Activated T-cell treated with anti-CD3 and anti-CD28 coated beads, Interleukin-2, amount 50 U/mL, for 4 hours (primary cell): ENCODE measurements around the gene ATAT1. TPM values are rescaled to one million over a fixed set of nuclear protein-coding genes. Genes with fewer than 3 reads are reported as not detected.
A peak's percentile ranks its signal among the peaks of the same experiment; 100 is the strongest.

Experiments used
- ATAC-seq, 2 donors: fragments of 200-7000 bp; cut with Tn5 transposase; one replicate each; pipeline ENCODE4 v1.10.0; 2021
- DNase-seq: peaks from one replicate; pipeline ENCODE4 v3.0.0-alpha.2; 2020
- H3K27me3 Mint-ChIP-seq: one replicate; pipeline ENCODE4 v1.8.0; 2021; ENCODE audit warnings: low read depth, mixed read lengths
- H3K36me3 Mint-ChIP-seq: one replicate; pipeline ENCODE4 v1.8.0; 2022; ENCODE audit warnings: mixed read lengths; ENCODE audit not compliant: insufficient read depth
- H3K4me1 Mint-ChIP-seq: one replicate; pipeline ENCODE4 v1.8.0; 2021; ENCODE audit warnings: low read depth, mixed read lengths
- H3K4me3 Mint-ChIP-seq: one replicate; pipeline ENCODE4 v1.8.0; 2021; ENCODE audit warnings: mild to moderate bottlenecking, moderate library complexity, mixed read lengths
- H3K9me3 Mint-ChIP-seq: one replicate; pipeline ENCODE4 v1.8.0; 2021; ENCODE audit warnings: mixed read lengths
- total RNA-seq, 3 donors: library from RNA; stranded (reverse); gene quantifications; one replicate each; pipeline ENCODE4 v1.2.1, GENCODE V29; 2021

The ATAT1 gene
- total RNA-seq, 3 donors from 2014 or later = 5.9 to 10.3 (median 9.5) TPM

- H3K36me3 Mint-ChIP-seq = peaks cover 43% of the 10 kb centered on the region
- ATAC-seq = peak; percentile 79 to 82
Observed at GRCh38 chr6:30617565-30618269, 9.0 kb upstream of the ATAT1 start, which contains the start of gene MRPS18B. TSS of gene MRPS18B (plus strand) at chr6:30617840. CDS start at chr6:30617866, 26 bp downstream.

GRCh38 chr6:30618270-30618797 is 8.3 kb upstream of the ATAT1 start:
- no peaks in the 10 kb centered on the region for H3K27me3 Mint-ChIP-seq
- H3K36me3 Mint-ChIP-seq = peaks cover 43% of the 10 kb centered on the region
- H3K4me3 Mint-ChIP-seq = peak overlapping the region; percentile 90
- DNase-seq (no peak), ATAC-seq (no peak)
- no peaks in the 10 kb centered on the region for H3K9me3 Mint-ChIP-seq
- H3K4me1 Mint-ChIP-seq = peaks cover 26% of the 10 kb centered on the region

More at GRCh38 chr6:30617565-30618269, 9.0 kb upstream of the ATAT1 start, which contains the start of gene MRPS18B:
- H3K4me1 Mint-ChIP-seq = peaks cover 33% of the 10 kb centered on the region
- H3K9me3 Mint-ChIP-seq = no peaks in the 10 kb centered on the region
- H3K27me3 Mint-ChIP-seq = no peaks in the 10 kb centered on the region
- peak; percentile 97 for DNase-seq
- H3K4me3 Mint-ChIP-seq = peak within 1 kb of the TSS; percentile 90

- DNase-seq (no peak), ATAC-seq (no peak)
- Mint-ChIP-seq H3K4me1 (peaks cover 15% of the 10 kb centered on the region), H3K36me3 (peaks cover 35% of the 10 kb centered on the region), H3K9me3 (no peaks in the 10 kb centered on the region), H3K4me3 (peak overlapping the region; percentile 90), H3K27me3 (no peaks in the 10 kb centered on the region)
Observed at GRCh38 chr6:30619561-30619960, 7.1 kb upstream of the ATAT1 start.

- H3K4me3 Mint-ChIP-seq = no peak overlapping the region
- ATAC-seq (no peak), DNase-seq (no peak)
- H3K36me3 Mint-ChIP-seq = peaks cover 21% of the 10 kb centered on the region
- H3K27me3 Mint-ChIP-seq = no peaks in the 10 kb centered on the region
- peaks cover 21% of the 10 kb centered on the region for H3K4me1 Mint-ChIP-seq
- no peaks in the 10 kb centered on the region for H3K9me3 Mint-ChIP-seq
Observed at GRCh38 chr6:30625511-30625910, 1.2 kb upstream of the ATAT1 start.

GRCh38 chr6:30635834-30636233 is 9.2 kb downstream of the ATAT1 start:
- H3K27me3 Mint-ChIP-seq = no peaks in the 10 kb centered on the region

GRCh38 chr6:30640481-30640880 is 13.8 kb downstream of the ATAT1 start:
- Mint-ChIP-seq H3K4me1 (peaks cover 21% of the 10 kb centered on the region), H3K27me3 (no peaks in the 10 kb centered on the region), H3K4me3 (no peak overlapping the region), H3K36me3 (peaks cover 22% of the 10 kb centered on the region), H3K9me3 (no peaks in the 10 kb centered on the region)
- ATAC-seq (no peak), DNase-seq (no peak)

More at GRCh38 chr6:30635834-30636233, 9.2 kb downstream of the ATAT1 start:
- no peak for DNase-seq
- Mint-ChIP-seq H3K4me1 (peaks cover 9% of the 10 kb centered on the region), H3K36me3 (peaks cover 22% of the 10 kb centered on the region), H3K4me3 (no peak overlapping the region), H3K9me3 (no peaks in the 10 kb centered on the region)
- no peak for ATAC-seq

- ATAC-seq = no peak
- Mint-ChIP-seq H3K4me3 (no peak overlapping the region), H3K9me3 (no peaks in the 10 kb centered on the region)
Observed at GRCh38 chr6:30641048-30641447, 14.4 kb downstream of the ATAT1 start.

GRCh38 chr6:30643656-30644055 is 17.0 kb downstream of the ATAT1 start:
- H3K4me1 Mint-ChIP-seq = peaks cover 37% of the 10 kb centered on the region
- ATAC-seq (no peak), DNase-seq (no peak)
- no peak overlapping the region for H3K4me3 Mint-ChIP-seq
- H3K36me3 Mint-ChIP-seq = peaks cover 16% of the 10 kb centered on the region
- no peaks in the 10 kb centered on the region for H3K27me3 Mint-ChIP-seq
- no peaks in the 10 kb centered on the region for H3K9me3 Mint-ChIP-seq

More at GRCh38 chr6:30641048-30641447, 14.4 kb downstream of the ATAT1 start:
- H3K27me3 Mint-ChIP-seq = no peaks in the 10 kb centered on the region
- H3K36me3 Mint-ChIP-seq = peaks cover 17% of the 10 kb centered on the region
- peaks cover 23% of the 10 kb centered on the region for H3K4me1 Mint-ChIP-seq
- no peak for DNase-seq

GRCh38 chr6:30644769-30645168 is 18.1 kb downstream of the ATAT1 start:
- H3K27me3 Mint-ChIP-seq = no peaks in the 10 kb centered on the region
- no peaks in the 10 kb centered on the region for H3K9me3 Mint-ChIP-seq
- H3K36me3 Mint-ChIP-seq = peaks cover 16% of the 10 kb centered on the region
- peaks cover 38% of the 10 kb centered on the region for H3K4me1 Mint-ChIP-seq
- DNase-seq (no peak), ATAC-seq (no peak)
- H3K4me3 Mint-ChIP-seq = no peak overlapping the region

- no peak for ATAC-seq
- Mint-ChIP-seq H3K4me3 (peak overlapping the region; percentile 87), H3K27me3 (no peaks in the 10 kb centered on the region), H3K4me1 (peaks cover 31% of the 10 kb centered on the region), H3K36me3 (peaks cover 13% of the 10 kb centered on the region), H3K9me3 (no peaks in the 10 kb centered on the region)
- no peak for DNase-seq
Observed at GRCh38 chr6:30645989-30646388, 19.3 kb downstream of the ATAT1 start.

- Mint-ChIP-seq H3K4me3 (peak within 1 kb of the TSS; percentile 87), H3K27me3 (no peaks in the 10 kb centered on the region), H3K4me1 (peaks cover 26% of the 10 kb centered on the region), H3K36me3 (peaks cover 11% of the 10 kb centered on the region), H3K9me3 (no peaks in the 10 kb centered on the region)
- peak; percentile 77 to 80 for ATAC-seq
- DNase-seq = peak; percentile 93
Observed at GRCh38 chr6:30646450-30647241, 20.0 kb downstream of the ATAT1 start, which contains the start of gene C6orf136. TSS of gene C6orf136 (plus strand) at chr6:30647133. CDS start at chr6:30647232, 99 bp downstream.

- Mint-ChIP-seq H3K27me3 (no peaks in the 10 kb centered on the region), H3K36me3 (peaks cover 13% of the 10 kb centered on the region), H3K4me1 (peaks cover 24% of the 10 kb centered on the region), H3K9me3 (no peaks in the 10 kb centered on the region), H3K4me3 (peak overlapping the region; percentile 87)
- ATAC-seq (peak; percentile 80 to 84), DNase-seq (peak; percentile 69)
Observed at GRCh38 chr6:30647242-30648116, 20.8 kb downstream of the ATAT1 start.

- no peak for ATAC-seq
- H3K27me3 Mint-ChIP-seq = no peaks in the 10 kb centered on the region
- no peak for DNase-seq
- H3K4me3 Mint-ChIP-seq = no peak overlapping the region
- H3K9me3 Mint-ChIP-seq = no peaks in the 10 kb centered on the region
- H3K4me1 Mint-ChIP-seq = peaks cover 15% of the 10 kb centered on the region
- H3K36me3 Mint-ChIP-seq = peaks cover 26% of the 10 kb centered on the region
Observed at GRCh38 chr6:30651143-30651542, 24.5 kb downstream of the ATAT1 start.
